NK-92 (cell line): ENCODE measurements around the gene PKIB.
"Not testable (repeated sequence)": the region's sequence is repeated elsewhere in the genome, so short reads cannot be mapped to it uniquely, and the experiment has no call there.

Source experiments
- DNase-seq: peaks from one replicate; lab custom pipeline; 2025; ENCODE audit not compliant: unreplicated experiment; lab: John Stamatoyannopoulos, UW

The PKIB gene

GRCh38 chr6:122740091-122740490 is 129.9 kb downstream of the PKIB start:
- DNase-seq: no peak

- DNase-seq: no peak
These were observed 130.7 kb downstream of the PKIB start for GRCh38 chr6:122740936-122741335.

- not testable (repeated sequence) for DNase-seq
These were observed 134.0 kb downstream of the PKIB start for GRCh38 chr6:122744247-122744646.

GRCh38 chr6:122744856-122745255 is 134.7 kb downstream of the PKIB start:
- not testable (repeated sequence) for DNase-seq

- DNase-seq: no peak
These were observed 136.5 kb downstream of the PKIB start for GRCh38 chr6:122746688-122747087.

- DNase-seq: no peak
These were observed 137.4 kb downstream of the PKIB start for GRCh38 chr6:122747573-122747972.

GRCh38 chr6:122748945-122749344 is 138.7 kb downstream of the PKIB start:
- not testable (repeated sequence) for DNase-seq

- no peak for DNase-seq
These were observed 139.3 kb downstream of the PKIB start for GRCh38 chr6:122749451-122750050.

GRCh38 chr6:122751326-122751725 is 141.1 kb downstream of the PKIB start:
- no peak for DNase-seq

GRCh38 chr6:122752459-122752858 is 142.3 kb downstream of the PKIB start:
- DNase-seq: no peak

- DNase-seq: no peak
These were observed 142.9 kb downstream of the PKIB start for GRCh38 chr6:122753000-122753687.

- DNase-seq: no peak
These were observed 143.5 kb downstream of the PKIB start for GRCh38 chr6:122753688-122754056.

GRCh38 chr6:122754191-122754731 is 144.1 kb downstream of the PKIB start:
- no peak for DNase-seq

GRCh38 chr6:122755901-122756300 is 145.7 kb downstream of the PKIB start:
- DNase-seq: no peak

GRCh38 chr6:122758927-122759334 is 148.7 kb downstream of the PKIB start:
- no peak for DNase-seq

GRCh38 chr6:122760330-122760729 is 150.1 kb downstream of the PKIB start:
- DNase-seq: no peak

- DNase-seq: no peak
These were observed 156.1 kb downstream of the PKIB start for GRCh38 chr6:122766256-122766655.

GRCh38 chr6:122770835-122771601 is 160.8 kb downstream of the PKIB start:
- DNase-seq: no peak

- no peak for DNase-seq
These were observed 162.7 kb downstream of the PKIB start for GRCh38 chr6:122772724-122773415.
